C4-2B (cell line): Measurements from ENCODE around the gene PDGFD.

Experiments
- CTCF ChIP-seq: fragments of 450-650 bp; conservative IDR thresholded peaks from 2 replicates; pipeline ENCODE4 v1.5.1; 2017; ENCODE audit warnings: mild to moderate bottlenecking
- ZFX ChIP-seq: fragments of 450-650 bp; IDR thresholded peaks from 2 replicates; pipeline ENCODE4 v1.6.1; 2017

- no peak for TF ChIP-seq CTCF
- no peak for TF ChIP-seq ZFX
These were observed 270.6 kb downstream of the PDGFD start for GRCh38 chr11:103893371-103893770.
